Measurements from ENCODE around the gene LTBP1. TPM values are rescaled to one million over a fixed set of nuclear protein-coding genes. Genes with fewer than 3 reads are reported as not detected.

The LTBP1 gene
- polyA plus RNA-seq, 2 of the 4 experiments (the other 2 are of a cell fraction) = 23.8 to 30.4 TPM

DNA sequence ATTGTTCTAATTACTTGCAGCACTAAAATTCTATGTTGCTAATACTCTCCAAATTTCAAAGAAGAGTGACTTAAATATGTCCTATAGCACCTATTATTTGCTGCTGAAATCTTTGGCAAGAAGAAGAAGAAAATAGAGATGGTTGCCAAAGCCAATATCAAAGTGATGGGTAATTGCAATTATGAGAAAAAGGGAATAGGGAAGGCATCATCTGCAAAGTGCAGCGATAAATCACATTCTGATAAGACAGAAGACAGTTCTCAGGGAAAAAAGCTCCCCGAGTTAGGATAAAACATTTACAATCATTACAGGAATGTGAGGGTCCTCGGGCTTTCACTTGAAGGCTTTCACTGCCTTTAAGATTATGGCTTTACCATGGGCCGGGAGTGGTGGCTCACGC lies 457.6 kb downstream of the LTBP1 start:
- TF ChIP-seq GATA3 (IDR thresholded peaks at IDR 0.05; ENCODE audit: borderline replicate concordance) (no peak), EHF (CRISPR knock-in tag; IDR thresholded peaks at IDR 0.05) (no peak)
- no peak for ATAC-seq
- Histone ChIP-seq H3K9me3 (peaks cover 9% of the 10 kb centered on the region), H3K4me1 (no peaks in the 10 kb centered on the region), H3K4me3 (no peak overlapping the region), H3K27ac (no peak overlapping the region), H3K4me2 (no peak overlapping the region)
- no peak for DNase-seq (ENCODE audit: low read depth in 1 of 2, low spot score in 1 of 2)
- POLR2A ChIA-PET = no interaction called here
- CTCF ChIA-PET = interaction anchor here (1.1 to 1.6 kb wide), 2 partner anchors 24 to 37 kb away, joined by 3 read pairs; no protein-coding TSS in a partner anchor
- FAIRE-seq = no peak
- WGBS (ENCODE audit: missing lambda C conversion rate) = 88% methylated on average over 5 of the region's 5 CpGs

DNA sequence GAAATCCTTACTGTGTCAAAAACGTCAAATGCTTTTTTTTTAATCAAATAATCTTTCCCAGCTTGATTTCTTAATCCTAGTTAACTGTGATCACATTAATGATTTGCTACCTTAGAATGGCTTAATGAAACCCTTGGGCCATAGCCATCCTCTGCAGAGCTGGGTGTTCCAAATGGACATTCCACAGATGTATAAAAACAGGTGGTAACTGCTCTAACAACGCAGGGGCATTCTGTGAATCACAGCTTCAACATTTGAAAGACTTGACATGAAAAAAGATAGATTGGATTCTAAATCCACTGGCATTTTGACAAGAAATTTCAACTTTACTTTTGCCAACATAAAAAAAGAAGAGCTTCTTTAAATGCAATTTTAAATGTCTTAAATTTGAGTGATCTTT lies 459.9 kb downstream of the LTBP1 start:
- no peak for FAIRE-seq
- no peak for ATAC-seq
- no peak for TF ChIP-seq KDM1A (IDR thresholded peaks at IDR 0.05; ENCODE audit: low read depth)
- no peak for TF ChIP-seq MAZ (IDR thresholded peaks at IDR 0.05; ENCODE audit: borderline replicate concordance, low read depth, low read length)
- no peak for TF ChIP-seq RAD21 (conservative IDR thresholded peaks at IDR 0.05 in 1 of 2, IDR thresholded peaks at IDR 0.05 in 1 of 2)
- TF ChIP-seq EP300 (IDR thresholded peaks at IDR 0.05) = no peak
- TF ChIP-seq GATA3 (IDR thresholded peaks at IDR 0.05; ENCODE audit: borderline replicate concordance) = no peak
- TF ChIP-seq RNF2 (IDR thresholded peaks at IDR 0.05; ENCODE audit: borderline replicate concordance, low read depth) = no peak
- no peak for TF ChIP-seq NPAS2 (CRISPR knock-in tag; IDR thresholded peaks at IDR 0.05; ENCODE audit: borderline replicate concordance)
- Histone ChIP-seq H3K4me2 (no peak overlapping the region), H3K27ac (no peak overlapping the region), H3K4me3 (no peak overlapping the region), H3K4me1 (peaks cover 7% of the 10 kb centered on the region), H3K9me3 (peaks cover 11% of the 10 kb centered on the region)
- WGBS (ENCODE audit: missing lambda C conversion rate) = 39% methylated on average over 2 of the region's 2 CpGs
- DNase-seq (ENCODE audit: low read depth in 1 of 2, low spot score in 1 of 2) = peak in 1 of 2 experiments; percentile 41
- ChIA-PET CTCF (interaction anchor here (0.6 to 1.7 kb wide), 5 partner anchors 11 to 974 kb away, joined by 4 to 7 read pairs (median 5); no protein-coding TSS in a partner anchor), POLR2A (interaction anchor here (0.5 kb wide), 1 partner anchor 187 kb away, joined by 3 read pairs; no protein-coding TSS in a partner anchor)

DNA sequence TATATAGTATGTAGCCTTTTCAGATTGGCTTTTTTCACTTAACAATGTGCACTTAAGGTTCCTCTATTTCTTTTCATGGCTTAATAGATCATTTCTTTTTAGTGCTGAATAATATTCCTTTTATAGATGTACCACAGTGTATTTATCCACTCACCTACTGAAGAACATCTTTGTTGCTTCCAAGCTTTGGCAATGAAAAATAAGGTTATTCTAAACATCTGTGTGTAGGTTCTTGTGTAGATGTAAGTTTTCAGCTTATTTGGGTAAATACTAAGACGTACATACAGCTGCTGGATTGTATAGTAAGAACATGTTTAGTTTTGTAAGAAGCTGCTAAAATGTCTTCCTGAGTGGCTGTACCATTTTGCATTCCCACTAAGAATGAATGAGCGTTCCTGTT lies 461.4 kb downstream of the LTBP1 start:
- no peak for FAIRE-seq
- CTCF ChIA-PET = interaction anchor here (1.7 kb wide), 1 partner anchor 36 kb away, joined by 4 read pairs; no protein-coding TSS in a partner anchor
- H3K4me3 ChIP-seq = no peak overlapping the region

DNA sequence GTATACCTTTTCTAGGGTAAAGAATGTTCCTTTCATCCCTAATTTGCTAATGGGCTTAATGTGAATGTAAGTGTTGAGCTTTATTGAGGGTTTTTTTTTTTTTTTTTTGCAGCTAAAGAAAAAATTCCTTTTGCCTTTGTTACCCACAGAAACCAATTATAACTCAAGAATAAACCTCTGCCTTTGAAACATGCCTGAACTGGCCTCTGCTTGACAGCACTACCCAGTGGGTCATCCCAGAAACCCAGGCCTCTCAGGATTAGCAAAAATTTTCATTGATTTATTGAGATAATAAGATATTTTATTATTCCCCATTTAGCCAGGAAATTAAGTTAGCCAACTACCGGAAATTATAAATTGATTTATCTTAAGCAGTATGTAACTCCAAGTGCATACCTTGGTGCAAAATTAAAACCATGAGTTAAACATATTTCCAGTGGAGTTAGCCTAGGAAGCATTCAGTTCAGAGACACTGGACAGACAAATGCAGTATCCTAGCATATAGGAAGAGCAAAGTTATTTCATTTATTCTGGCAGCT lies 462.7 kb downstream of the LTBP1 start:
- POLR2A ChIA-PET = no interaction called here
- DNase-seq (ENCODE audit: low read depth in 1 of 2, low spot score in 1 of 2) (no peak), ATAC-seq (no peak), FAIRE-seq (no peak)
- 91% methylated on average over 1 of the region's 1 CpG for WGBS (ENCODE audit: missing lambda C conversion rate)
- peak overlapping the region in 1 of 2 experiments; percentile 25; a peak in 1 of 6 replicates for H3K27ac ChIP-seq
- H3K4me1 ChIP-seq = peaks cover 21% of the 10 kb centered on the region
- H3K4me2 ChIP-seq = no peak overlapping the region
- no peak overlapping the region for H3K4me3 ChIP-seq
- CTCF ChIA-PET = no interaction called here
- H3K9me3 ChIP-seq = peaks cover 11% of the 10 kb centered on the region
- no peak for TF ChIP-seq HOXB5 (CRISPR knock-in tag; IDR thresholded peaks at IDR 0.05)
- TF ChIP-seq PHF8 (IDR thresholded peaks at IDR 0.05; ENCODE audit: borderline replicate concordance, low read depth) = no peak
- TF ChIP-seq, protein P1, sequence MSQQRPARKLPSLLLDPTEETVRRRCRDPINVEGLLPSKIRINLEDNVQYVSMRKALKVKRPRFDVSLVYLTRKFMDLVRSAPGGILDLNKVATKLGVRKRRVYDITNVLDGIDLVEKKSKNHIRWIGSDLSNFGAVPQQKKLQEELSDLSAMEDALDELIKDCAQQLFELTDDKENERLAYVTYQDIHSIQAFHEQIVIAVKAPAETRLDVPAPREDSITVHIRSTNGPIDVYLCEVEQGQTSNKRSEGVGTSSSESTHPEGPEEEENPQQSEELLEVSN (IDR thresholded peaks at IDR 0.05; ENCODE audit: borderline replicate concordance, low read depth) = no peak
- TF ChIP-seq, protein P2, sequence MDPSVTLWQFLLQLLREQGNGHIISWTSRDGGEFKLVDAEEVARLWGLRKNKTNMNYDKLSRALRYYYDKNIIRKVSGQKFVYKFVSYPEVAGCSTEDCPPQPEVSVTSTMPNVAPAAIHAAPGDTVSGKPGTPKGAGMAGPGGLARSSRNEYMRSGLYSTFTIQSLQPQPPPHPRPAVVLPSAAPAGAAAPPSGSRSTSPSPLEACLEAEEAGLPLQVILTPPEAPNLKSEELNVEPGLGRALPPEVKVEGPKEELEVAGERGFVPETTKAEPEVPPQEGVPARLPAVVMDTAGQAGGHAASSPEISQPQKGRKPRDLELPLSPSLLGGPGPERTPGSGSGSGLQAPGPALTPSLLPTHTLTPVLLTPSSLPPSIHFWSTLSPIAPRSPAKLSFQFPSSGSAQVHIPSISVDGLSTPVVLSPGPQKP (IDR thresholded peaks at IDR 0.05; ENCODE audit: low read depth, low read length) = no peak
- no peak for TF ChIP-seq POLR2A (IDR thresholded peaks at IDR 0.05; ENCODE audit: low read length)
- no peak for TF ChIP-seq JUN (IDR thresholded peaks at IDR 0.05)
- no peak for TF ChIP-seq MYC (IDR thresholded peaks at IDR 0.05; ENCODE audit: borderline replicate concordance, low read length)
- no peak for TF ChIP-seq NFE2L2 (conservative IDR thresholded peaks at IDR 0.05; ENCODE audit: low read length)
- no peak for TF ChIP-seq RCOR1 (IDR thresholded peaks at IDR 0.05; ENCODE audit: low read depth, low read length)
- no peak for TF ChIP-seq GATA3 (IDR thresholded peaks at IDR 0.05; ENCODE audit: borderline replicate concordance)
- no peak for TF ChIP-seq CBX8 (IDR thresholded peaks at IDR 0.05)
- no peak for TF ChIP-seq NPAS2 (CRISPR knock-in tag; IDR thresholded peaks at IDR 0.05; ENCODE audit: borderline replicate concordance)
- TF ChIP-seq TP53 (CRISPR knock-in tag; IDR thresholded peaks at IDR 0.05) = no peak

More for the DNA sequence above, 461.4 kb downstream of the LTBP1 start:
- 88% methylated on average over 2 of the region's 2 CpGs for WGBS (ENCODE audit: missing lambda C conversion rate)
- POLR2A ChIA-PET = no interaction called here
- Histone ChIP-seq H3K4me1 (peaks cover 18% of the 10 kb centered on the region), H3K27ac (no peak overlapping the region), H3K4me2 (no peak overlapping the region), H3K9me3 (peaks cover 11% of the 10 kb centered on the region)
- DNase-seq (ENCODE audit: low read depth in 1 of 2, low spot score in 1 of 2) (no peak), ATAC-seq (no peak)
- TF ChIP-seq CHD4 (IDR thresholded peaks at IDR 0.05; ENCODE audit: borderline replicate concordance) = no peak
- no peak for TF ChIP-seq JUNB (IDR thresholded peaks at IDR 0.05)
- TF ChIP-seq KDM1A (IDR thresholded peaks at IDR 0.05; ENCODE audit: low read depth) = peak; percentile 93
- TF ChIP-seq EP300 (IDR thresholded peaks at IDR 0.05) = no peak
- TF ChIP-seq RFX5 (IDR thresholded peaks at IDR 0.05) = no peak
- TF ChIP-seq, protein P2 (IDR thresholded peaks at IDR 0.05; ENCODE audit: low read depth, low read length) = no peak
- TF ChIP-seq, protein P3, sequence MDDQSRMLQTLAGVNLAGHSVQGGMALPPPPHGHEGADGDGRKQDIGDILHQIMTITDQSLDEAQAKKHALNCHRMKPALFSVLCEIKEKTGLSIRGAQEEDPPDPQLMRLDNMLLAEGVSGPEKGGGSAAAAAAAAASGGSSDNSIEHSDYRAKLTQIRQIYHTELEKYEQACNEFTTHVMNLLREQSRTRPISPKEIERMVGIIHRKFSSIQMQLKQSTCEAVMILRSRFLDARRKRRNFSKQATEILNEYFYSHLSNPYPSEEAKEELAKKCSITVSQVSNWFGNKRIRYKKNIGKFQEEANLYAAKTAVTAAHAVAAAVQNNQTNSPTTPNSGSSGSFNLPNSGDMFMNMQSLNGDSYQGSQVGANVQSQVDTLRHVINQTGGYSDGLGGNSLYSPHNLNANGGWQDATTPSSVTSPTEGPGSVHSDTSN (IDR thresholded peaks at IDR 0.05) = no peak
- TF ChIP-seq, protein P4, sequence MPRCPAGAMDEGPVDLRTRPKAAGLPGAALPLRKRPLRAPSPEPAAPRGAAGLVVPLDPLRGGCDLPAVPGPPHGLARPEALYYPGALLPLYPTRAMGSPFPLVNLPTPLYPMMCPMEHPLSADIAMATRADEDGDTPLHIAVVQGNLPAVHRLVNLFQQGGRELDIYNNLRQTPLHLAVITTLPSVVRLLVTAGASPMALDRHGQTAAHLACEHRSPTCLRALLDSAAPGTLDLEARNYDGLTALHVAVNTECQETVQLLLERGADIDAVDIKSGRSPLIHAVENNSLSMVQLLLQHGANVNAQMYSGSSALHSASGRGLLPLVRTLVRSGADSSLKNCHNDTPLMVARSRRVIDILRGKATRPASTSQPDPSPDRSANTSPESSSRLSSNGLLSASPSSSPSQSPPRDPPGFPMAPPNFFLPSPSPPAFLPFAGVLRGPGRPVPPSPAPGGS (IDR thresholded peaks at IDR 0.05) = no peak
- TF ChIP-seq HDAC2 (IDR thresholded peaks at IDR 0.05) = peak; percentile 89
